BJ (cell line): ENCODE results near the gene MEIS1. TPM values are rescaled to one million over a fixed set of nuclear protein-coding genes. Genes with fewer than 3 reads are reported as not detected.

Experiments
- CTCF ChIA-PET: fragments of 350-600 bp; formaldehyde crosslinking; extraction: SDS; loops from one replicate; lab custom pipeline; 2021; ENCODE audit warnings: antibody characterized with exemption, inconsistent platforms; lab: Yijun Ruan, JAX
- POLR2A ChIA-PET: fragments of 300-600 bp; sonication (Branson Sonifier 250); formaldehyde crosslinking; extraction: SDS; loops from one replicate; lab custom pipeline; 2021; ENCODE audit warnings: antibody characterized with exemption; lab: Charles Lee
- DNase-seq: peaks from one replicate; pipeline ENCODE4 v3.0.0-alpha.2; 2011; ENCODE audit warnings: low read depth
- H3K27me3 ChIP-seq: 2 replicates; pipeline ENCODE4 v1.6.0; 2011; ENCODE audit warnings: low read length; ENCODE audit not compliant: control insufficient read depth, insufficient read depth
- H3K36me3 ChIP-seq: 2 replicates; pipeline ENCODE4 v1.5.1; 2011; ENCODE audit warnings: low read length; ENCODE audit not compliant: control insufficient read depth, insufficient read depth
- H3K4me3 ChIP-seq: 2 replicates; pipeline ENCODE4 v1.5.1; 2011; ENCODE audit warnings: low read depth, mild to moderate bottlenecking, control low read depth, low read length
- CTCF ChIP-seq: IDR thresholded peaks from 2 replicates; pipeline ENCODE4 v1.5.1; 2011; ENCODE audit warnings: low read depth, mild to moderate bottlenecking, control low read depth, inconsistent platforms, low read length, moderate library complexity; ENCODE audit not compliant: insufficient read depth
- polyA plus RNA-seq: library from polyadenylated mRNA; depleted of rRNA; stranded (reverse); fragments of >200 nt; gene quantifications from 2 replicates; pipeline ENCODE4 v1.2.3, GENCODE V29; 2011

The MEIS1 gene
- polyA plus RNA-seq, 1 experiment = 65.7 TPM

GRCh38 chr2:66488946-66489345 lies 54.0 kb downstream of the MEIS1 start:
- Histone ChIP-seq H3K27me3 (no peaks in the 10 kb centered on the region), H3K36me3 (peaks cover 4% of the 10 kb centered on the region; the same call in 1 of the 2 replicates), H3K4me3 (no peak overlapping the region)
- no peak for DNase-seq
- ChIA-PET CTCF (interaction anchor here (0.7 kb wide), 1 partner anchor 9 kb away, joined by 3 read pairs; no protein-coding TSS in a partner anchor), POLR2A (no interaction called here)
- TF ChIP-seq CTCF = no peak

- Histone ChIP-seq H3K4me3 (no peak overlapping the region), H3K27me3 (no peaks in the 10 kb centered on the region), H3K36me3 (peaks cover 4% of the 10 kb centered on the region; the same call in 1 of the 2 replicates)
- no peak for DNase-seq
- CTCF ChIA-PET = no interaction called here
- POLR2A ChIA-PET = interaction anchor here (0.7 kb wide), 1 partner anchor 27 kb away, joined by 3 read pairs; no protein-coding TSS in a partner anchor
- no peak for TF ChIP-seq CTCF
Measured at GRCh38 chr2:66489436-66489835, 54.5 kb downstream of the MEIS1 start.

GRCh38 chr2:66490588-66491001 lies 55.7 kb downstream of the MEIS1 start:
- Histone ChIP-seq H3K27me3 (no peaks in the 10 kb centered on the region), H3K4me3 (no peak overlapping the region), H3K36me3 (peaks cover 5% of the 10 kb centered on the region; the same call in 1 of the 2 replicates)
- ChIA-PET POLR2A (no interaction called here), CTCF (interaction anchor here (0.5 kb wide), 1 partner anchor 463 kb away, joined by 3 read pairs; no protein-coding TSS in a partner anchor)
- DNase-seq = no peak
- TF ChIP-seq CTCF = no peak

DNA sequence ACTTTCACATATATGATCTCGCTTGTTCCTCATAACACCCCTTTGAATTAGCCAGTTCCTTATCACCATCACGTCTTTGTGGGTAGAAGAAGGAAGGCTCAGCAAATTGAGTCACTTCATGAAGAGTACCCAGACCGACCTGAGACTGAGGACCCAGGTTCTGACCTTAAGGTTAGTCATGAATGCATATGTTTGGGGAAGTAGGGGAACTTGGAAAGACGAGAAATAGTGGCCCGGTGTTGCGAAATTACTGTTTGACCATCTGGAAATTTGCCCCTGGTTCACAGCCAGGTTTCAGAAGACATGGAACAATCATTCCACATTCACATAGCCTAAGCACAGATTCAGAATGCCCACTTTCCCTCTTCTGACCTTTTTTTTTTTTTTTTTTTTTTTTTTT lies 59.8 kb downstream of the MEIS1 start:
- ChIA-PET CTCF (no interaction called here), POLR2A (no interaction called here)
- H3K27me3 ChIP-seq = no peaks in the 10 kb centered on the region
- no peak for TF ChIP-seq CTCF
- H3K4me3 ChIP-seq = no peak overlapping the region
- DNase-seq = peak; percentile 27
- peaks cover 9% of the 10 kb centered on the region; the same call in 1 of the 2 replicates for H3K36me3 ChIP-seq

DNA sequence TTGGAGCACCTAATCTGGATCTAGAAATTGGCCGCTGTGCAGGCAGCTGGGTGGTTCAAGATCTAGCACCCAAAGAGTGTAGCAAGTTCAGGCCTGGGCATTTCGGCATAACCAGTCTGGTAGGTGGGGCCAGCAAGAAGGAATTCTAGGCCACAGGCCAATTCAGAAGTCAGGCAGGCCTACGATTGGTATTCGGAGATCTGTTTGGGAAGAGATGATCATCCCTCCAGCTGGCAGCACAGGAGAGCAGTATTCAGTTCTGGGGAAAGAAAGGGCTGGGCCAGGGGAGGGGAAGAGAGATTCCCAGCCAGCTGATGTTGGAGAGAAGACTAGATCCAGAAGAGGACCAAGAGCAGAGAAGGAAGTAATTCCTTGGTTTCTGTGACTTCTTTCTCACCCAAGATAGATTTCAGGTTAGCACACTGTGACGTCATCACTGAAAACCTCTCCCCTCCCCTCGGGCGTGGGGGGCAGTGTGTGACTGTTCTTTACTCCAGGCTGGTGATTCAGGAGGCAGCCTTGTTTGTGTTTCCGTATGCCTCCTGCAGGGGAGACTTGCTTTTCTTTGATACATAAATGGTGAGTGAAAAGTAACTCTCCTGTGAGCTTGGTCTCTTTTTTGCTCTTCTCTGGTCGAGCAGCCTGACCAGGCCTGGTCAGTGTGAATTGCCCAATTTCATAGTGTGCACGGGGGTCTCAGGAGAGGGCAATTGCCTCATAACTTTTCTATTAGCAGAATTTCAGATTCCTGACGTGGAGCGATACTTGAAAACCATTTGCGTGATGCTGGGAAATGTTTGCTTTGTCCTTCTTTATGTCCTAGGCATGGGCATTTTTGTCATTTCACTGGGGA lies 61.1 kb downstream of the MEIS1 start:
- H3K27me3 ChIP-seq = no peaks in the 10 kb centered on the region
- CTCF ChIA-PET = interaction anchor here (0.7 to 1.0 kb wide), 2 partner anchors 46 to 57 kb away, joined by 4 read pairs; no protein-coding TSS in a partner anchor
- H3K4me3 ChIP-seq = no peak overlapping the region
- POLR2A ChIA-PET = no interaction called here
- peak; percentile 50 for TF ChIP-seq CTCF
- DNase-seq = peak; percentile 39
- H3K36me3 ChIP-seq = peaks cover 9% of the 10 kb centered on the region; the same call in 1 of the 2 replicates
